Measurements from ENCODE around the gene AIFM1.
"Not testable (repeated sequence)": the region's sequence is repeated elsewhere in the genome, so short reads cannot be mapped to it uniquely, and the experiment has no call there.

AIFM1 gene

GRCh38 chrX:130118441-130119311, 47.0 kb downstream of the AIFM1 start:
- DNase-seq: peak; percentile 54

- no peak for DNase-seq
Measured at GRCh38 chrX:130117166-130117565, 48.5 kb downstream of the AIFM1 start.

GRCh38 chrX:130115119-130115885, 50.3 kb downstream of the AIFM1 start:
- not testable (repeated sequence) for DNase-seq

GRCh38 chrX:130114141-130114588, 51.5 kb downstream of the AIFM1 start:
- DNase-seq: no peak

- no peak for DNase-seq
Measured at GRCh38 chrX:130111220-130112154, 54.2 kb downstream of the AIFM1 start.

GRCh38 chrX:130110379-130111219, 55.0 kb downstream of the AIFM1 start, which contains the start of gene ELF4:
Gene ELF4 (minus strand): TSS chrX:130110497. CDS start chrX:130081330, 29,167 bp downstream.
- peak; percentile 69 for DNase-seq

- DNase-seq: no peak
Measured at GRCh38 chrX:130109429-130110378, 55.9 kb downstream of the AIFM1 start.

- DNase-seq: peak; percentile 46
Measured at GRCh38 chrX:130108647-130109428, 56.8 kb downstream of the AIFM1 start.

GRCh38 chrX:130106071-130106470, 59.6 kb downstream of the AIFM1 start:
- no peak for DNase-seq

GRCh38 chrX:130105244-130105643, 60.4 kb downstream of the AIFM1 start:
- DNase-seq: no peak

- DNase-seq: no peak
Measured at GRCh38 chrX:130103605-130104004, 62.0 kb downstream of the AIFM1 start.

GRCh38 chrX:130100180-130100579, 65.5 kb downstream of the AIFM1 start:
- DNase-seq: no peak

GRCh38 chrX:130098210-130098552, 67.5 kb downstream of the AIFM1 start:
- no peak for DNase-seq

- peak; percentile 32 for DNase-seq
Measured at GRCh38 chrX:130097507-130098209, 68.0 kb downstream of the AIFM1 start.

GRCh38 chrX:130095249-130096030, 70.2 kb downstream of the AIFM1 start:
- DNase-seq: no peak

GRCh38 chrX:130094696-130095095, 70.9 kb downstream of the AIFM1 start:
- DNase-seq: no peak

GRCh38 chrX:130093271-130093670, 72.4 kb downstream of the AIFM1 start:
- DNase-seq: no peak

GRCh38 chrX:130091980-130092522, 73.6 kb downstream of the AIFM1 start:
- DNase-seq: peak; percentile 89
